ENCODE data around the gene SLC4A3.

Gene SLC4A3

GRCh38 chr2:219593154-219593553 lies 34.3 kb upstream of the SLC4A3 start:
- Histone ChIP-seq H3K36me3 (replicated peaks) (no peaks in the 10 kb centered on the region), H3K27me3 (replicated peaks) (no peaks in the 10 kb centered on the region), H3K4me3 (ENCODE audit: low read depth, low read length) (no peak overlapping the region), H3K27ac (no peak overlapping the region)
- DNase-seq = no peak
- in situ Hi-C loops (cut with HindIII; ENCODE audit: low pct_ligation_motif_present, low sequenced_read_pairs) = no loop called here
- no peak for TF ChIP-seq CTCF (IDR thresholded peaks at IDR 0.05; ENCODE audit: low read depth, low read length, missing control alignments)

- no peak overlapping the region for H3K4me3 ChIP-seq (ENCODE audit: low read depth, low read length)
- peak; percentile 39 for TF ChIP-seq CTCF (IDR thresholded peaks at IDR 0.05; ENCODE audit: low read depth, low read length, missing control alignments)
- H3K27ac ChIP-seq = peak overlapping the region; percentile 21
- in situ Hi-C loops (cut with HindIII; ENCODE audit: low pct_ligation_motif_present, low sequenced_read_pairs) = no loop called here
- H3K27me3 ChIP-seq (replicated peaks) = no peaks in the 10 kb centered on the region
- DNase-seq = no peak
- no peaks in the 10 kb centered on the region for H3K36me3 ChIP-seq (replicated peaks)
Measured at GRCh38 chr2:219595256-219595655, 32.2 kb upstream of the SLC4A3 start.

GRCh38 chr2:219596954-219597551 lies 30.4 kb upstream of the SLC4A3 start:
- peak overlapping the region; percentile 83 for H3K27ac ChIP-seq
- H3K36me3 ChIP-seq (replicated peaks) = no peaks in the 10 kb centered on the region
- DNase-seq = peak; percentile 18
- TF ChIP-seq CTCF (IDR thresholded peaks at IDR 0.05; ENCODE audit: low read depth, low read length, missing control alignments) = no peak
- in situ Hi-C loops (cut with HindIII; ENCODE audit: low pct_ligation_motif_present, low sequenced_read_pairs) = no loop called here
- peak overlapping the region; percentile 90 for H3K4me3 ChIP-seq (ENCODE audit: low read depth, low read length)
- H3K27me3 ChIP-seq (replicated peaks) = no peaks in the 10 kb centered on the region

GRCh38 chr2:219597552-219598307 lies 29.7 kb upstream of the SLC4A3 start, which contains the start of gene STK11IP:
Gene STK11IP, plus strand, starts transcription at chr2:219597857. Its CDS starts 263 bp downstream, at chr2:219598120.
- in situ Hi-C loops (cut with HindIII; ENCODE audit: low pct_ligation_motif_present, low sequenced_read_pairs) = no loop called here
- Histone ChIP-seq H3K27me3 (replicated peaks) (no peaks in the 10 kb centered on the region), H3K27ac (peak within 1 kb of the TSS; percentile 83), H3K4me3 (ENCODE audit: low read depth, low read length) (peak within 1 kb of the TSS; percentile 90), H3K36me3 (replicated peaks) (no peaks in the 10 kb centered on the region)
- DNase-seq = peak; percentile 97
- TF ChIP-seq CTCF (IDR thresholded peaks at IDR 0.05; ENCODE audit: low read depth, low read length, missing control alignments) = no peak

- in situ Hi-C loops (cut with HindIII; ENCODE audit: low pct_ligation_motif_present, low sequenced_read_pairs) = no loop called here
- no peak for DNase-seq
- H3K4me3 ChIP-seq (ENCODE audit: low read depth, low read length) = peak overlapping the region; percentile 90
- peak overlapping the region; percentile 83 for H3K27ac ChIP-seq
- TF ChIP-seq CTCF (IDR thresholded peaks at IDR 0.05; ENCODE audit: low read depth, low read length, missing control alignments) = no peak
- no peaks in the 10 kb centered on the region for H3K27me3 ChIP-seq (replicated peaks)
- H3K36me3 ChIP-seq (replicated peaks) = no peaks in the 10 kb centered on the region
Measured at GRCh38 chr2:219598308-219599078, 28.9 kb upstream of the SLC4A3 start.

Measured in brain microvascular endothelial cell (primary cell).